NB4 (cell line): ENCODE data around the gene LCNL1.

Experiments
- DNase-seq: peaks from one replicate; pipeline ENCODE4 v3.0.0; 2010; ENCODE audit warnings: low read depth
- H3K4me3 ChIP-seq: one replicate; pipeline ENCODE4 v1.5.1; 2011; ENCODE audit warnings: mild to moderate bottlenecking, low read depth, low read length, moderate library complexity
- MYC ChIP-seq: IDR thresholded peaks from 2 replicates; pipeline ENCODE4 v1.6.1; 2011; ENCODE audit warnings: low read depth, low read length
- POLR2A ChIP-seq: IDR thresholded peaks from 2 replicates; pipeline ENCODE4 v1.6.1; 2011; ENCODE audit warnings: mild to moderate bottlenecking; ENCODE audit not compliant: insufficient read length; ENCODE audit errors: extremely low read depth
- TF ChIP-seq, protein P1 (sequence below): IDR thresholded peaks from 2 replicates; pipeline ENCODE4 v1.6.1; 2011; ENCODE audit warnings: low read depth, low read length
- TF ChIP-seq, protein P2 (sequence below): IDR thresholded peaks from one replicate; pipeline ENCODE4 v1.5.1; 2012; ENCODE audit warnings: low read depth, low read length

LCNL1 gene

DNA sequence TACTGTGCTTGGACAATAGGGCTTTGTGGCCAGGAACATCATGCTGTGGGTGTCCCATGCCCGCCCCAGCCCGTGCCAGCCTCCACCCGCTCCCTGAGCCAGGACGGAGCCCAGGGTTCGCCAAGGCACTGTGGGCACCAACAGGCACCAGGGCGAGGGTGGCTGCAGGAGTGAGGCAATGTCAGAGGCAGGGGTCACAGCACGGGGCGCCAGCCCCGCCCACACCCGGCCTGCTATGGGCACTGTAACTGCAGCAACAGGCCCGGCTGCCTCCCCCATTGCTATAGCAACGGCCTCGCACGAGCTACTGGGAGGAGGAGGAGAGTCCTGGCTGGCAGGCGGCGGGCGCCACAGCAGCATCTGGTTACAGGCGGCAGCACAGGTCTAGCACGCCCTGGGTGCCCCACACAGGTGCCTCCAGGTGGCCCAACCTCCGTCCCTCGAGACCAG is 42.7 kb downstream of the LCNL1 start:
- DNase-seq: no peak
- TF ChIP-seq POLR2A (no peak), MYC (no peak)
- TF ChIP-seq, protein P1, sequence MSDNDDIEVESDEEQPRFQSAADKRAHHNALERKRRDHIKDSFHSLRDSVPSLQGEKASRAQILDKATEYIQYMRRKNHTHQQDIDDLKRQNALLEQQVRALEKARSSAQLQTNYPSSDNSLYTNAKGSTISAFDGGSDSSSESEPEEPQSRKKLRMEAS: no peak
- TF ChIP-seq, protein P2, sequence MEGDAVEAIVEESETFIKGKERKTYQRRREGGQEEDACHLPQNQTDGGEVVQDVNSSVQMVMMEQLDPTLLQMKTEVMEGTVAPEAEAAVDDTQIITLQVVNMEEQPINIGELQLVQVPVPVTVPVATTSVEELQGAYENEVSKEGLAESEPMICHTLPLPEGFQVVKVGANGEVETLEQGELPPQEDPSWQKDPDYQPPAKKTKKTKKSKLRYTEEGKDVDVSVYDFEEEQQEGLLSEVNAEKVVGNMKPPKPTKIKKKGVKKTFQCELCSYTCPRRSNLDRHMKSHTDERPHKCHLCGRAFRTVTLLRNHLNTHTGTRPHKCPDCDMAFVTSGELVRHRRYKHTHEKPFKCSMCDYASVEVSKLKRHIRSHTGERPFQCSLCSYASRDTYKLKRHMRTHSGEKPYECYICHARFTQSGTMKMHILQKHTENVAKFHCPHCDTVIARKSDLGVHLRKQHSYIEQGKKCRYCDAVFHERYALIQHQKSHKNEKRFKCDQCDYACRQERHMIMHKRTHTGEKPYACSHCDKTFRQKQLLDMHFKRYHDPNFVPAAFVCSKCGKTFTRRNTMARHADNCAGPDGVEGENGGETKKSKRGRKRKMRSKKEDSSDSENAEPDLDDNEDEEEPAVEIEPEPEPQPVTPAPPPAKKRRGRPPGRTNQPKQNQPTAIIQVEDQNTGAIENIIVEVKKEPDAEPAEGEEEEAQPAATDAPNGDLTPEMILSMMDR: no peak
- H3K4me3 ChIP-seq: no peak overlapping the region

DNA sequence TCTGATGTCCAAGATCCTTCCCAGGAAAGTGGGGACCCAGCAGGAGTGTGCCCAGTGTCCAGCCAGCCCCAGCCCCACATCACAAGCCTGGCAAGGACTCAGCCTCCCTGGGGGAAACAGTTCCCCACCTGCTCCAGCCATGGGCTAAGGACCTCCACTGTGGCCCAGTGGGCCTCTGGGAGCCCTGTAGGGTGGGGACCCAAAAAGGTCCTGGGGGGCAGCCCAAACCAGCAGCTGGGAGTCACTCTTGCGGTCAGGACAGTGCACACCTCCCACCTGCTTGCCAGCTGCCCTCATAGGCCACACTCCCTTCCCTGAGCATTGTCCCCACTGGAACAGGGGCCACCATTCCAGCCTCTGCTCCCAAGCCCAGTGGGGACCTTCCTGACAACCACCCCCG is 43.6 kb downstream of the LCNL1 start:
- H3K4me3 ChIP-seq: peak overlapping the region; percentile 85
- no peak for DNase-seq
- no peak for TF ChIP-seq POLR2A
- TF ChIP-seq MYC: no peak
- TF ChIP-seq, protein P1: no peak
- TF ChIP-seq, protein P2: no peak

DNA sequence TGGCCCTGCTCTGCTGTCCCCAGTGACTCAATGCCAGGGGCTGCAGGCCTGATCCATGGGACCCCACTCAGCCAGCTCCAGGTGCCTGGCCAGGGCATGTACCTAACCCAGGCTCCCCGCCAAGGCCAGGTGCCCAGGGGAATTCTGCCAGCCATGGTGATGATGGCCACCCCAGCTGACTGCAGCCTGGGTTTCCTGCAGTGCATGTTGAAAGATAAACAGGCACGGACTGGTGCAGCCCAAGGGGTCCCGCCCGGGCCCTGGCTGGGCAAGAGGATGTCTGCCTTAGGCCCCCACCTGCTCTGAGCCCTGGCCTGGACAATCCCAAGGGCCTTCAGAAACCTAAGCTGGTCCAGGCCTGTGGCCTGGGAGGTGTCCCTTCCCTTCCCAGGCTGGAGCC is 44.0 kb downstream of the LCNL1 start:
- DNase-seq: peak; percentile 37
- TF ChIP-seq POLR2A (no peak), MYC (no peak)
- TF ChIP-seq, protein P1: no peak
- TF ChIP-seq, protein P2: no peak
- H3K4me3 ChIP-seq: peak overlapping the region; percentile 85

DNA sequence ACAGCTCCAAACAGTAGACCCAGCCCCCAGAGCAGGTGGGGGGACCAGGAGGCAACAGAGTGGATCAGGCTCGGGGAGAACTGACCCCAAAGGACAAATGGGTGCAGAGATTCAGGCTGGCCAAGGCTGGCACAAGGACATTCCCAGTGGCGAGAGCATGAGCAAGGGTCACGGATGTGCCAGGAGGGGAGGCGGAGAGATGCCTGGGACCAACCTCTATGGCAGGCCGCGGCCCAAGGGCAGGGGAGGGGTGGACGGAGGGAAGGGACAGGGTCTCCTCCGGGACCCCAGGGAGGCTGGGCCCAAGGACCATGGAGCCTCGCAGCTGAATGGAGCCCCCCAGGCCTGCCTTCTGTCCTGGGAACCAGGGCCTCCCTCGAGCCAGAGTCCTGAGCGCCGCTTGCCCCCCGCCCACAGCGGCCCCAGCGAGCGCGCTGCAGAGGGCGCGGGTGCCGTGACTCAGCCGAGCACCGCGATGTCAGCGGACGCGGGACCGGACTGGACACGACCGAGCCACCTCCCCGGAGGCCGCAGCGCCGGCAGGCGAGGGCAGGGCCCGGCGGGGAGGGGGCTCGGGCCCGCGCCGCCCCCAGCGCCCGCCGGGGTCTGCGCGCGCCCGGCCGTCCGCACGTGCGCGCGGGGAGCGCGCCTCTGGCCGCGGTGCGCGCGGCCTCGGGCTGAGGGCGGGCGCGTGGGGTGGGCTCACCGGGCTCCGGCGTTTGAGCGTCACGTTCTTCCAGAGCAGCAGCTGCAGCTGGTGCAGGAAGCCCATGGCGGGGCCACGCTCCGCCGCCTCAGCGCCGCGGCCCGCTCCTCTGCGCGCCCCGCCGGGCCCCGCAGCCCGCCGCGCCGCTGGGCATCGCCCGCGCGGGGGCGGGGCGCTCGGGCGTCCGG is 44.8 kb downstream of the LCNL1 start, which contains the start of gene ABCA2:
TSS of gene ABCA2 (minus strand) at position 869 of the 894 bp plus-strand sequence. CDS start at position 772, 97 bp downstream.
- peak within 1 kb of the TSS; percentile 85 for H3K4me3 ChIP-seq
- no peak for TF ChIP-seq MYC
- TF ChIP-seq, protein P1: no peak
- no peak for TF ChIP-seq POLR2A
- TF ChIP-seq, protein P2: no peak
- DNase-seq: peak; percentile 50

DNA sequence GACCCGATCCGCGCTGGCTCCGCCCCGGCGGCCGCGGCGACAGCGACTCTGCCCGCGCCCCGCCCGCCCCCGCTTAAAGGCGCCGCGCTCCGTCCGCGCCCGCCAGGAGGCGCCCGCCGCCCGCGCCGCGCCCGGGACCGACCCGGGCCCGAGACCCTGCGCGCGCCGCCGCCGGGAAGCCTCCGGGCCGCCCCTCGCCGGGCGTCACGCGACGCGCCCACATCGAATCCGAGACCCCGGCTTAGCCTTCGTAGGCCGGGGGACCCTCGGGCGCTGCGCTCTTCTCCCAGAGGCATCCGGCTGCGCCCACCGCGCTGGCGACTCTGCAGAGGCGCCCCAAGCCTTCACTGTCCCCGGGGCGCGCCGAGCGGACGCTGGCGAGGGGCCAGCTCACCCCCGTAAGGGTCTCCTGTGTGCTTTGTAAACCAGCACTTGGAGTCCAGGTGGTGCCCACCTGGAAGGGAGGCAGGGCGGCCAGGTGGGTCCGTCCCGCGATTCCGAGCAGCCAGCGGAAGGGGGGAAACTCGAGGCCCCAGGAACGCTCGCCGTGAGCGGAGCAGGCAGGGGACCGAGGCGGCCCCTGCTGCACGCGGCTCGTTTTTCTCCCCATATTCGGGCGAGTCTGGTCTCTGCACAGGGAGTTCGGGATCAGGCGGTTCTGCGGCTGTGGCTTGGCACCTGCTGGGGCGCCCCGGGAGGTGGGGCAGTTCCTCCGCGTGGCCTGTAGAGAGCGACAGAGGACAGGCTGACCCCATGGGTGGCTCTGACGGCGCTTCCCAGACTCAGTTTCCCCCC is 45.7 kb downstream of the LCNL1 start:
- TF ChIP-seq, protein P2: peak; percentile 71
- TF ChIP-seq MYC (peak; percentile 45; the same call in 1 of the 2 replicates), POLR2A (peak; percentile 10)
- TF ChIP-seq, protein P1: 0 out of 2 replicates have a peak, but pooled peaks have one; percentile 30
- peak overlapping the region; percentile 64 for H3K4me3 ChIP-seq

More for the DNA sequence above, 45.7 kb downstream of the LCNL1 start:
- peak; percentile 90 for DNase-seq
